Measurements from ENCODE around the gene SERP2. TPM values are rescaled to one million over a fixed set of nuclear protein-coding genes. Genes with fewer than 3 reads are reported as not detected.
A peak's percentile ranks its signal among the peaks of the same experiment; 100 is the strongest.

The SERP2 gene
- total and polyA plus RNA-seq, 10 donors, result 0.38 to 3.7 (median 1.1) TPM; not detected in 3

DNA sequence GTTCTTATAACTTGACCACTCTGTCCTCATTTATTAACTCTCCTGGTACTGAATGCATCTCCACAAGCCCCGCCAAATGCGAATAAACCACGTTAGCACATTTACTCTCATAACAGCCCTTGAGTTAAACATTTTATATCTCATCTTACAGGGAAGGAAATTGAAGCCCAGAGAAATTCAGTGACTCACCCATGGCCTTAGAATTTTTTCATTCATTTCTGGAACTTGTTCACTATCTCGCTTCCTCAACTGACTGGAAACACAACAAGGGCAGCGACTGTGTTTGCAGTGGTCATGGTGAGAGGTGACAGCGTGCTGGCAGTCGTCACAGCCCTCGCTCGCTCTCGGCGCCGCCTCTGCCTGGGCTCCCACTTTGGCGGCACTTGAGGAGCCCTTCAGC, 39.5 kb downstream of the SERP2 start:
- H3K4me3 ChIP-seq, result no peak overlapping the region
- no peaks in the 10 kb centered on the region for H3K9me3 ChIP-seq
- H3K27me3 ChIP-seq (replicated peaks in 1 of 7), result peaks cover 0 to 9% (median 0%) of the 10 kb centered on the region in 7 donors
- intact Hi-C loops (cut with DNase I; ENCODE audit: low total_unique reads), result no loop called here
- TF ChIP-seq, protein P1, sequence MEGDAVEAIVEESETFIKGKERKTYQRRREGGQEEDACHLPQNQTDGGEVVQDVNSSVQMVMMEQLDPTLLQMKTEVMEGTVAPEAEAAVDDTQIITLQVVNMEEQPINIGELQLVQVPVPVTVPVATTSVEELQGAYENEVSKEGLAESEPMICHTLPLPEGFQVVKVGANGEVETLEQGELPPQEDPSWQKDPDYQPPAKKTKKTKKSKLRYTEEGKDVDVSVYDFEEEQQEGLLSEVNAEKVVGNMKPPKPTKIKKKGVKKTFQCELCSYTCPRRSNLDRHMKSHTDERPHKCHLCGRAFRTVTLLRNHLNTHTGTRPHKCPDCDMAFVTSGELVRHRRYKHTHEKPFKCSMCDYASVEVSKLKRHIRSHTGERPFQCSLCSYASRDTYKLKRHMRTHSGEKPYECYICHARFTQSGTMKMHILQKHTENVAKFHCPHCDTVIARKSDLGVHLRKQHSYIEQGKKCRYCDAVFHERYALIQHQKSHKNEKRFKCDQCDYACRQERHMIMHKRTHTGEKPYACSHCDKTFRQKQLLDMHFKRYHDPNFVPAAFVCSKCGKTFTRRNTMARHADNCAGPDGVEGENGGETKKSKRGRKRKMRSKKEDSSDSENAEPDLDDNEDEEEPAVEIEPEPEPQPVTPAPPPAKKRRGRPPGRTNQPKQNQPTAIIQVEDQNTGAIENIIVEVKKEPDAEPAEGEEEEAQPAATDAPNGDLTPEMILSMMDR (IDR thresholded peaks at IDR 0.05 in 8 of 11, conservative IDR thresholded peaks at IDR 0.05 in 3 of 11), result no peak
- no peak for TF ChIP-seq POLR2AphosphoS5 (IDR thresholded peaks at IDR 0.05)
- TF ChIP-seq POLR2A (IDR thresholded peaks at IDR 0.05), result no peak
- no peaks in the 10 kb centered on the region for H3K36me3 ChIP-seq
- no peak for DNase-seq
- 76 to 87% (median 80%) methylated on average over 12 to 13 of the region's 13 CpGs for WGBS, 5 donors
- H3K4me1 ChIP-seq, result peaks cover 0 to 15% (median under 1%) of the 10 kb centered on the region in 6 donors
- H3K27ac ChIP-seq, result no peak overlapping the region

DNA sequence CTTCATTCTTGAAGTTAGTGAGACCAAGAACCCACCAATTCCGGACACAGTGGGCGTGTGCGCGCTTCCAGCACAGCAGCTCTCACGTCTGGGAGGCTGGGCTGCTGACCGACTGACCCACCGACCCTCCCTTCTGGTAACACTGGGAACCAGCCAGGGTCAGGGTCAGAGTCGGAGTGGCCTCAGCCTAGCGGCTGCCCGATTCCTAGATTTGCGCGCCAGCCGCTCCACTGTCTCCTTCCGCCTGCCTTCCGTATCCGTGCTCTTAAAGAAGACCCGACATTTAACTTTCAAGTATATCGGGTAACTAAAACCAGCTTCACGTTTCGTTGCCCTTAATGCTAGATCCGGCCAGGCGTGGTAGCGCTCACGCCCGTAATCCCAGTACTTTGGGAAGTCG, 41.1 kb downstream of the SERP2 start:
- intact Hi-C loops (cut with DNase I; ENCODE audit: low total_unique reads), result no loop called here
- DNase-seq, result peak; percentile 61

DNA sequence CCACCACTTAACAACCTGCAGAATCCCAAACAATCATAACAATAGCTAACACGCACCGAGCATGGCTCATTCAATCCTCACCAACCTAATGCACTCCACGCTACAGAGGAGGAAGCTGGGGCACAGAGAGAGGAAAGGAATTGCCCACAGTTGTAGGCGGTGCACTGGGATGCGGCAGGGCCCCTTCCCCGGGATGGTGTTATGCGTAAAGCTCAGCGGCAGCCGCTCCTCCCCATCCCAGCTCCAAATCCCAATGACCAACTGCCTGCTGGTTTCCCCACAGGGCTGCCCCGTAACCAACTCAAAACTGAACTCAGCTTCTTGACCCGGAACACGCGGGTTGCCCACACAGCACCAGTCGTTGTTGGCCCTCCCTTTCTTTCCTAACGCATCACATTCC, 42.2 kb downstream of the SERP2 start:
- Histone ChIP-seq H3K27me3 (replicated peaks in 1 of 7) (no peaks in the 10 kb centered on the region), H3K9me3 (no peaks in the 10 kb centered on the region), H3K4me3 (no peak overlapping the region), H3K27ac (no peak overlapping the region), H3K36me3 (no peaks in the 10 kb centered on the region), H3K4me1 (peaks cover 0 to 15% (median 2%) of the 10 kb centered on the region in 6 donors)
- intact Hi-C loops (cut with DNase I; ENCODE audit: low total_unique reads), result no loop called here
- WGBS, 5 donors, result 83 to 90% (median 88%) methylated on average over 15 of the region's 15 CpGs
- TF ChIP-seq POLR2AphosphoS5 (IDR thresholded peaks at IDR 0.05) (no peak), POLR2A (IDR thresholded peaks at IDR 0.05) (no peak)
- TF ChIP-seq, protein P1 (IDR thresholded peaks at IDR 0.05 in 8 of 11, conservative IDR thresholded peaks at IDR 0.05 in 3 of 11), result no peak
- peak; percentile 35 for DNase-seq

More for the DNA sequence above, 41.1 kb downstream of the SERP2 start:
- no peak for TF ChIP-seq POLR2A (IDR thresholded peaks at IDR 0.05)
- TF ChIP-seq, protein P1 (IDR thresholded peaks at IDR 0.05 in 8 of 11, conservative IDR thresholded peaks at IDR 0.05 in 3 of 11), result no peak
- no peak for TF ChIP-seq POLR2AphosphoS5 (IDR thresholded peaks at IDR 0.05)
- Histone ChIP-seq H3K4me3 (no peak overlapping the region), H3K27me3 (replicated peaks in 1 of 7) (no peaks in the 10 kb centered on the region), H3K36me3 (no peaks in the 10 kb centered on the region), H3K9me3 (no peaks in the 10 kb centered on the region), H3K4me1 (peaks cover 0 to 15% (median 2%) of the 10 kb centered on the region in 6 donors), H3K27ac (no peak overlapping the region)
- 92 to 96% (median 95%) methylated on average over 26 of the region's 26 CpGs for WGBS, 5 donors

DNA sequence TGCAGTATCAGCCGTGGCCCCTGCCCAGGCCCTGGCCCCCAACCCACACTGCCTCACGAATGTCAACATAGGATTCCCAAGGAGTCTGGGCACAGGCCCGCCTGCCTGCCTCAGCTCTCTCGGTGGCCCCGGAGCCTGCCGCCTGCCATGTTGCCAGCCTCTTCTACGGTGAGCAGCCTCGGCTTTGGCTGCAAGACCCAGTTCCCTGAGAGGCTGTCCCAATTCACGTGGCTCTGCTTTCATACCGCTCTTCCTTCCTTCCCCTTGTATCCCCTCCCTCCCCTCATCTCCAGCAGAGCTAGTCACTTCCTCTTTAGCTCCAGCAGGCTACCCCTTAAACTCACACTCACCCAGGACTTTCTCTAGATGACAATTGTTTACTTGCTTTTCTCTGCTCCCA, 42.7 kb downstream of the SERP2 start:
- no peak overlapping the region for H3K4me3 ChIP-seq
- intact Hi-C loops (cut with DNase I; ENCODE audit: low total_unique reads), result no loop called here
- TF ChIP-seq, protein P1 (IDR thresholded peaks at IDR 0.05 in 8 of 11, conservative IDR thresholded peaks at IDR 0.05 in 3 of 11), result no peak
- no peak for TF ChIP-seq POLR2AphosphoS5 (IDR thresholded peaks at IDR 0.05)
- TF ChIP-seq POLR2A (IDR thresholded peaks at IDR 0.05), result no peak
- H3K27me3 ChIP-seq (replicated peaks in 1 of 7), result no peaks in the 10 kb centered on the region
- peaks cover 0 to 15% (median 2%) of the 10 kb centered on the region in 6 donors for H3K4me1 ChIP-seq
- DNase-seq, result peak; percentile 66
- no peaks in the 10 kb centered on the region for H3K9me3 ChIP-seq
- H3K27ac ChIP-seq, result no peak overlapping the region
- WGBS, 5 donors, result 44 to 64% (median 57%) methylated on average over 10 of the region's 10 CpGs
- no peaks in the 10 kb centered on the region for H3K36me3 ChIP-seq

Data from spleen (tissue), 11 donors.